Bronchial epithelial cell (primary cell): ENCODE data around the gene TUBGCP2. TPM values are rescaled to one million over a fixed set of nuclear protein-coding genes. Genes with fewer than 3 reads are reported as not detected.
A peak's percentile ranks its signal among the peaks of the same experiment; 100 is the strongest.

Experiments used
- DNase-seq: peaks from one replicate; pipeline ENCODE4 v3.0.0-alpha.2; 2010; ENCODE audit warnings: low read depth
- FAIRE-seq: peaks from 2 replicates; lab custom pipeline; 2011; peaks lifted over from hg19 to GRCh38; lab: Jason Lieb, UNC
- H3K27me3 ChIP-seq: 2 replicates; pipeline ENCODE4 v1.5.1; 2011; ENCODE audit warnings: low read length; ENCODE audit not compliant: control insufficient read depth, insufficient read depth
- H3K36me3 ChIP-seq: 2 replicates; pipeline ENCODE4 v1.5.1; 2011; ENCODE audit warnings: low read length; ENCODE audit not compliant: control insufficient read depth, insufficient read depth
- H3K4me3 ChIP-seq: 2 replicates; pipeline ENCODE4 v1.5.1; 2011; ENCODE audit warnings: mild to moderate bottlenecking, low read depth, low read length, control low read depth
- CTCF ChIP-seq: IDR thresholded peaks from 2 replicates; pipeline ENCODE4 v1.5.1; 2011; ENCODE audit warnings: mild to moderate bottlenecking, moderate library complexity, low read length, control low read depth, inconsistent platforms; ENCODE audit not compliant: insufficient read depth, severe bottlenecking
- total RNA-seq: library from RNA; depleted of rRNA; stranded (reverse); fragments of >200 nt; gene quantifications from 2 replicates; pipeline ENCODE4 v1.2.1, GENCODE V29; 2014

TUBGCP2 gene
- total RNA-seq, 1 donor from 2014 or later: 42.4 TPM

GRCh38 chr10:133279326-133280226 is 29.1 kb downstream of the TUBGCP2 start:
- H3K27me3 ChIP-seq: no peaks in the 10 kb centered on the region
- no peak for DNase-seq
- no peak overlapping the region for H3K4me3 ChIP-seq
- peaks cover 23% of the 10 kb centered on the region for H3K36me3 ChIP-seq
- TF ChIP-seq CTCF: no peak
- FAIRE-seq: no peak

GRCh38 chr10:133278577-133279265 is 30.0 kb downstream of the TUBGCP2 start:
- H3K27me3 ChIP-seq: no peaks in the 10 kb centered on the region
- DNase-seq (peak; percentile 85), FAIRE-seq (no peak)
- TF ChIP-seq CTCF: no peak
- H3K36me3 ChIP-seq: peaks cover 17% of the 10 kb centered on the region
- no peak overlapping the region for H3K4me3 ChIP-seq

DNA sequence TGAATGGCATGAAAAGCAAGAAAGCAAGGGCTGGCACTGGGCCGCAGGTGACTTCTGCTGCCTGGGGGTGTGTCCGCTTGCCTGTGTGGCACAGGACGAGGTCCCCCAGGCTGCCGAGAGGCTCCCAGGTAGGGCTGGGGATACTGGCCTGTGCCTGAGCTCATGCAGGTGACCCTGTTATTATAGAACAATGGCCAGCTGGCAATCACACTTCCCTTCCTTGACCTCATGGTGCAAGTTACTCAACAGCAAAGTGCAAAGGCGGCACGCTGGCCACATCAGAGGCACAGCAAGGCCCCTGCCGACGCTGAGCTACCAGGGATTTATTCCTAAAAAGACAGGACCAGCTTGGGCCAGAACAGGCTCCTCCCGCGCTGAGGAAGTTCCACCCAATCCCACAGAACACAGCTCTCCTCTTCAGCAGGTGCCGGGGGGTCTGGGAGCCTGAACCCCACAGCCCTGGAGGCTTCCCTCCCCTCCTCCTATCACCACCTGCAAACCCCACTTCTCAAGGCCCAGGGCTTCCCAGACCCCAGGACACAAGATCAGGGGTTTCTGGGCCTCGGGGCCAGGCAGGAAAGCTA is 30.6 kb downstream of the TUBGCP2 start:
- no peak for FAIRE-seq
- no peak overlapping the region for H3K4me3 ChIP-seq

GRCh38 chr10:133277277-133277992 is 31.2 kb downstream of the TUBGCP2 start:
- FAIRE-seq (no peak), DNase-seq (no peak)
- no peak for TF ChIP-seq CTCF
- Histone ChIP-seq H3K27me3 (no peaks in the 10 kb centered on the region), H3K36me3 (peaks cover 13% of the 10 kb centered on the region), H3K4me3 (no peak overlapping the region)

More for the DNA sequence above, 30.6 kb downstream of the TUBGCP2 start:
- no peak for DNase-seq
- no peaks in the 10 kb centered on the region for H3K27me3 ChIP-seq
- TF ChIP-seq CTCF: no peak
- peaks cover 14% of the 10 kb centered on the region for H3K36me3 ChIP-seq

DNA sequence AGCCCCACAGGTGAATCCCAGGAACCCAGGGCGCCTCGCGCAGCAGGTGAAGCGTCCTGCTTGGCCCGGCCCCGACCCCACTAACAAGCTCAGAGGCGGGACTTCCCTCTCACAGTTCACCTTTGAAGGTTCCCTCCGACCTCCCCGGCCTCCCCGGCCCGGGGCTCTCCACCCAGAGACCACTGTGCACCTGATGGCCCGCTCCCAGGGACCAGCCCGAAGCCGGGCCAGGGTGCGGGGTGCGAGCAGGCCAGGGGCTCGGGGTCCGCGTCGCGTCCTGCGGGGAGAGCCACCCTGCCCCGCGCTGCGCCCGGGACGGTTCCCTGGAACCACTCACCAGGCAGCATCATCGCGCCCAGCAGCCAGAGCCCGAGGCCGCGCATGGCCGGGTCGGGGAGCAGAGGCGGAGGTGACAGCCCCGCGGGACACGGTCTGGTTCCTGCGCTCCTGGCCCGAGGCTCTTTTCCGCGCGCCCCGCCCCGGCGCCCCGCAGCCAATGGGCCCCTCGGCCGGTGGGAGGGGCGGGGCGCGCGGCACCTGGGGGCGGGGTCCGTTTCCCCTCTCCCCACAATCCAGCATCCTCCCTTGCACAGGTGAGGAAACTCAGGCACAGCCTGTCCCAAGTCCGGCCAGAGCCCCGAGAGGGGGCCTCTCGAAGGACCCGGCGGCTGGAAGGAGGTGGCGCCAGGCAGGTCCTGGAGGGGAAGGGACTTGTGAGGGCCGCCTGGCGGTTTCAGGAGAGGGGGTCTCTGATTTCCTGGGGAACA is 32.1 kb downstream of the TUBGCP2 start, which contains the start of gene ADAM8:
Gene ADAM8, minus strand, starts transcription at position 434 of the 767 bp plus-strand sequence. Its CDS starts 51 bp downstream, at position 383.
- H3K4me3 ChIP-seq: peak within 1 kb of the TSS; percentile 37
- peaks cover 11% of the 10 kb centered on the region for H3K36me3 ChIP-seq
- H3K27me3 ChIP-seq: no peaks in the 10 kb centered on the region
- TF ChIP-seq CTCF: no peak
- FAIRE-seq (no peak), DNase-seq (no peak)
